HG03175 (cell line): ENCODE data around the gene TCEAL3.
"Not testable (repeated sequence)": the region's sequence is repeated elsewhere in the genome, so short reads cannot be mapped to it uniquely, and the experiment has no call there.

Experiments used
- ATAC-seq: cut with Tn5 transposase; IDR thresholded peaks from one replicate; pipeline ENCODE4 v1.9.1; 2021; ENCODE audit warnings: mild to moderate bottlenecking, moderate library complexity; ENCODE audit not compliant: unreplicated experiment

The TCEAL3 gene

GRCh38 chrX:103659460-103659859, 51.7 kb downstream of the TCEAL3 start:
- ATAC-seq, result not testable (repeated sequence)
